ENCODE data around the gene CERS5.
"Not testable (repeated sequence)": the region's sequence is repeated elsewhere in the genome, so short reads cannot be mapped to it uniquely, and the experiment has no call there.

The CERS5 gene

GRCh38 chr12:50099302-50100008 lies 67.7 kb downstream of the CERS5 start:
- Histone ChIP-seq H3K9me3 (replicated peaks; ENCODE audit: low read length) (no peaks in the 10 kb centered on the region), H3K36me3 (ENCODE audit: insufficient read depth, low read length) (peaks cover 52% of the 10 kb centered on the region), H3K27me3 (ENCODE audit: control insufficient read depth, insufficient read depth, low read length) (no peaks in the 10 kb centered on the region), H3K4me3 (ENCODE audit: low read length) (no peak overlapping the region), H3K4me2 (ENCODE audit: low read length) (no peak overlapping the region), H3K9ac (ENCODE audit: low read depth, low read length) (no peak overlapping the region), H3K4me1 (ENCODE audit: control insufficient read depth, insufficient read depth, low read length) (peaks cover 19% of the 10 kb centered on the region)

DNA sequence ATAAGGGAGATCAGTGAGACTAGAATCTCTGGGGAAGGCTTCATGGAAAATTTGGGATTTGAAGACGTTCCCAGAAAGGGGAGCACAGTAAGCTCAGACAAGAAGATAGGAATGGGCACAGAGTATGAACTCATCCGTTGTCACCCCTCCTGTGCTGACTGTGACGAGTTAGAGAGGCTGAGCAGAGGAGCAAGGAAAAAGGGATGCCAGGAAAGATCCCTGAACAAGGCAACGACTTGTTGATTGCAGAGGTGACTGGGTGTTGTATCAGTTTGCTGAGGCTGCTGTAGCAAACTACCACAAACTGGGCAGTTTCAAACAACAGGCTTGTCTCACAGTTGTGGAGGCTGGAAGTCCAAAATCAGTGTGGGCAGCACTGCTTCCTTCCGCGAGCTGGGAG lies 69.2 kb downstream of the CERS5 start:
- H3K4me3 ChIP-seq (ENCODE audit: low read length) = no peak overlapping the region
- peaks cover 64% of the 10 kb centered on the region for H3K36me3 ChIP-seq (ENCODE audit: insufficient read depth, low read length)
- no peak overlapping the region for H3K4me2 ChIP-seq (ENCODE audit: low read length)
- H3K9me3 ChIP-seq (replicated peaks; ENCODE audit: low read length) = no peaks in the 10 kb centered on the region
- peaks cover 11% of the 10 kb centered on the region for H3K4me1 ChIP-seq (ENCODE audit: control insufficient read depth, insufficient read depth, low read length)
- H3K27me3 ChIP-seq (ENCODE audit: control insufficient read depth, insufficient read depth, low read length) = no peaks in the 10 kb centered on the region
- no peak overlapping the region for H3K9ac ChIP-seq (ENCODE audit: low read depth, low read length)

- H3K4me1 ChIP-seq (ENCODE audit: control insufficient read depth, insufficient read depth, low read length) = peaks cover 25% of the 10 kb centered on the region
- no peak overlapping the region for H3K4me2 ChIP-seq (ENCODE audit: low read length)
- no peak overlapping the region for H3K4me3 ChIP-seq (ENCODE audit: low read length)
- H3K9ac ChIP-seq (ENCODE audit: low read depth, low read length) = no peak overlapping the region
- H3K27me3 ChIP-seq (ENCODE audit: control insufficient read depth, insufficient read depth, low read length) = no peaks in the 10 kb centered on the region
- peaks cover 61% of the 10 kb centered on the region for H3K36me3 ChIP-seq (ENCODE audit: insufficient read depth, low read length)
- no peaks in the 10 kb centered on the region for H3K9me3 ChIP-seq (replicated peaks; ENCODE audit: low read length)
Measured at GRCh38 chr12:50090391-50090790, 76.8 kb downstream of the CERS5 start.

DNA sequence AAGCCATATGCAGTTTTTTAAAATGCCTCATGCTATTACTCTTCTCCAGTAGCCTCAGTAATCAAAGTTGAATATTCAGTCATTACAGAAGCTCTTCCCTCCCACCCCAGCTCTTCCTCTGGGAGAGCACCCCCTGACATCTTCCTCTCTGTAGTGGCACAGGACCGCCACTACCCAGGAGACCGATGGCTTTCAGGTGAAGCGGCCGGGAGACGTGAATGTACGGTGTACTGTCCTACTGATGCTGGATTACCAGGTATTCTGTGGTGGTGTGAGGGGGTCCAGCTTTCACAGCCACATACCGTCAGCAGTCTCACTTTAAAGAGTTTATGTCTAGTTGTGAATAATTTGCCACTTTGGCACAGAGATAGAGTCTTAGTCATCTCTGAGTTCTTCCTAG lies 77.4 kb downstream of the CERS5 start:
- Histone ChIP-seq H3K9me3 (replicated peaks; ENCODE audit: low read length) (no peaks in the 10 kb centered on the region), H3K36me3 (ENCODE audit: insufficient read depth, low read length) (peaks cover 58% of the 10 kb centered on the region), H3K9ac (ENCODE audit: low read depth, low read length) (no peak overlapping the region), H3K4me2 (ENCODE audit: low read length) (no peak overlapping the region), H3K27me3 (ENCODE audit: control insufficient read depth, insufficient read depth, low read length) (no peaks in the 10 kb centered on the region), H3K4me1 (ENCODE audit: control insufficient read depth, insufficient read depth, low read length) (peaks cover 25% of the 10 kb centered on the region), H3K4me3 (ENCODE audit: low read length) (no peak overlapping the region)

DNA sequence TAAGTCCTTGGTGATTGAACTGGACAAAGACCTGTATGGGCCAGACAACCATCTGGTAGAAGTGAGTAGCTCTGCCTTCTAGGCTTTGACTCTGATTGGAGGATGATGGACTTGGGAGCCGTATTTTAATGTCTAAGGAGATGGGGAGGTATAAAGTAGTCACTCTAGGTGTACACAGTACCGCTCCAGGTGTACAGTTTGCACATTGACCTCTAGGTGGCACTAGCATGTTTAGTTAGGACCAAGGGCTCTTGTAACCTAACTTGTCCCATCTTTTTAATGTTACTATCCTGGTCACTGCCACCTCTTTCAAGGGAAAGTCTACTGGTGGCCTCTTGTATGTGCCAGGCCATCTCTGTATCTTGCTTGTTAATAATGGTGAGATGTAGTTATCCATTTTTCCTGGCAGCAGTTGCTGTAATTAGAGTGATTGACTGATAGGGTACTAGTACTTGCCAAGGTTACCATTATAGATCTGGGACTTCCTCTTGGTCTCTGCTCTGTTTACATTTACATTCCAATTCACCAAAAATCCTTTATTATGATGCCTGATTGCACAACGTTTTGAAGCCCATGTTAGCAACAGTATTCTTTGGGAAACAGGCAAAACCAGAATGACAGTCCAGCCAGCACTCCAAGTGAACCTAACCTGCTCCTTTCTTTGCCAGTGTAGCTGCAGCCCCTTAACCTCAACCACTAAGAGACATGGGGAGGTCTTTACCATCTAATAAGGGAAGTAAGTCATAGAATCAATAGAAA lies 78.4 kb downstream of the CERS5 start:
- H3K4me2 ChIP-seq (ENCODE audit: low read length) = peak overlapping the region; percentile 45
- H3K27me3 ChIP-seq (ENCODE audit: control insufficient read depth, insufficient read depth, low read length) = no peaks in the 10 kb centered on the region
- peaks cover 25% of the 10 kb centered on the region for H3K4me1 ChIP-seq (ENCODE audit: control insufficient read depth, insufficient read depth, low read length)
- H3K4me3 ChIP-seq (ENCODE audit: low read length) = peak overlapping the region; percentile 14
- peak overlapping the region; percentile 47 for H3K9ac ChIP-seq (ENCODE audit: low read depth, low read length)
- H3K9me3 ChIP-seq (replicated peaks; ENCODE audit: low read length) = no peaks in the 10 kb centered on the region
- peaks cover 48% of the 10 kb centered on the region for H3K36me3 ChIP-seq (ENCODE audit: insufficient read depth, low read length)

DNA sequence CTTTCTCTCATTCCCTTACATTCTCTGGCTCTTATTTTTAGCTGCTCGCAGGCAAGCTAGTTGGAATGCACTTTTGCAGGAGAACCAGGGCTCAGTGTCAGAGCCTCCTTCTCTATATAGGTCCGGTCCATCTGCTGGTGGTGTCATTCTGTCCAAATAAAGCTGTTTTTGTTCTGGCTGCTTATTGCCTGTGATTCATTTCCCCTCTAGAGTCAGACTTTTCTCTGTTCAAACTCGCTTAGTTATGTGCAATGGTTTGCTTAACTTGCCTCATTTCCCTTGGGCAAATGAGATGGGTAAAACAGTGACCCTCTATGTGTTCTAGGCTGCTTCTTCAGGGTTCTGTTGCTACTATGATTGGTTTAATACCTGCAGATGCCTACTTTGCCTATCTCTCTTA lies 79.2 kb downstream of the CERS5 start:
- H3K4me3 ChIP-seq (ENCODE audit: low read length) = peak overlapping the region; percentile 14
- H3K36me3 ChIP-seq (ENCODE audit: insufficient read depth, low read length) = peaks cover 43% of the 10 kb centered on the region
- no peaks in the 10 kb centered on the region for H3K27me3 ChIP-seq (ENCODE audit: control insufficient read depth, insufficient read depth, low read length)
- peak overlapping the region; percentile 47 for H3K9ac ChIP-seq (ENCODE audit: low read depth, low read length)
- peaks cover 25% of the 10 kb centered on the region for H3K4me1 ChIP-seq (ENCODE audit: control insufficient read depth, insufficient read depth, low read length)
- no peaks in the 10 kb centered on the region for H3K9me3 ChIP-seq (replicated peaks; ENCODE audit: low read length)
- peak overlapping the region; percentile 45 for H3K4me2 ChIP-seq (ENCODE audit: low read length)

- Histone ChIP-seq H3K36me3 (ENCODE audit: insufficient read depth, low read length) (peaks cover 43% of the 10 kb centered on the region), H3K27me3 (ENCODE audit: control insufficient read depth, insufficient read depth, low read length) (no peaks in the 10 kb centered on the region), H3K4me1 (ENCODE audit: control insufficient read depth, insufficient read depth, low read length) (peaks cover 25% of the 10 kb centered on the region), H3K4me2 (ENCODE audit: low read length) (no peak overlapping the region), H3K9ac (ENCODE audit: low read depth, low read length) (no peak overlapping the region), H3K4me3 (ENCODE audit: low read length) (no peak overlapping the region), H3K9me3 (replicated peaks; ENCODE audit: low read length) (no peaks in the 10 kb centered on the region)
Measured at GRCh38 chr12:50087151-50087550, 80.0 kb downstream of the CERS5 start.

GRCh38 chr12:50086148-50086547 lies 81.0 kb downstream of the CERS5 start:
- Histone ChIP-seq H3K27me3 (ENCODE audit: control insufficient read depth, insufficient read depth, low read length) (no peaks in the 10 kb centered on the region), H3K4me2 (ENCODE audit: low read length) (peak overlapping the region; percentile 81), H3K36me3 (ENCODE audit: insufficient read depth, low read length) (peaks cover 38% of the 10 kb centered on the region), H3K9me3 (replicated peaks; ENCODE audit: low read length) (no peaks in the 10 kb centered on the region), H3K9ac (ENCODE audit: low read depth, low read length) (peak overlapping the region; percentile 40), H3K4me3 (ENCODE audit: low read length) (peak overlapping the region; percentile 96), H3K4me1 (ENCODE audit: control insufficient read depth, insufficient read depth, low read length) (peaks cover 25% of the 10 kb centered on the region)

DNA sequence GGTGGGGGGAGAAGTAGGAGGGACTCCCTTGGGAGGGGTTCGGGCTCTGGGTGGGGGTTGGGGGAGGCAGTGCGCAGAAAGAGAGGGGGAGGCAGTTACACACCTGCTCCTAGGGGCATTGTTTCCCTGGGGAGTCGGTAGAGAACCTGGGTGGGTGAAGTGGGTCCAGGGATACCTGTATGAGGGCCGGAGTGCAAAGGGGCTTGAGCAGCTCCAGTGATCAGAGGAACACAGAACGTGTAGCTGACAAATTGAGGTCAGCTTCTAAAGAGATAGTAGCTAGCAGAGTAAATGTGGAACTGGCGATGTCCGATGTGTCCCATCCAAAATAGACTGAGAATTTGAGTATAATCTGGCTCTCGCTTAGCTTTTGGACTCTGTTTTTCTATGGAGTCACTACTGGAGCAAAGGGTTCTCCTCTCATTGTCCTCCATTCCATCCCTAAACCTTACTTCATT lies 81.5 kb downstream of the CERS5 start:
- H3K4me2 ChIP-seq (ENCODE audit: low read length) = peak overlapping the region; percentile 81
- no peaks in the 10 kb centered on the region for H3K27me3 ChIP-seq (ENCODE audit: control insufficient read depth, insufficient read depth, low read length)
- H3K36me3 ChIP-seq (ENCODE audit: insufficient read depth, low read length) = peaks cover 35% of the 10 kb centered on the region
- H3K4me1 ChIP-seq (ENCODE audit: control insufficient read depth, insufficient read depth, low read length) = peaks cover 25% of the 10 kb centered on the region
- H3K9me3 ChIP-seq (replicated peaks; ENCODE audit: low read length) = no peaks in the 10 kb centered on the region
- peak overlapping the region; percentile 96 for H3K4me3 ChIP-seq (ENCODE audit: low read length)
- H3K9ac ChIP-seq (ENCODE audit: low read depth, low read length) = peak overlapping the region; percentile 40

DNA sequence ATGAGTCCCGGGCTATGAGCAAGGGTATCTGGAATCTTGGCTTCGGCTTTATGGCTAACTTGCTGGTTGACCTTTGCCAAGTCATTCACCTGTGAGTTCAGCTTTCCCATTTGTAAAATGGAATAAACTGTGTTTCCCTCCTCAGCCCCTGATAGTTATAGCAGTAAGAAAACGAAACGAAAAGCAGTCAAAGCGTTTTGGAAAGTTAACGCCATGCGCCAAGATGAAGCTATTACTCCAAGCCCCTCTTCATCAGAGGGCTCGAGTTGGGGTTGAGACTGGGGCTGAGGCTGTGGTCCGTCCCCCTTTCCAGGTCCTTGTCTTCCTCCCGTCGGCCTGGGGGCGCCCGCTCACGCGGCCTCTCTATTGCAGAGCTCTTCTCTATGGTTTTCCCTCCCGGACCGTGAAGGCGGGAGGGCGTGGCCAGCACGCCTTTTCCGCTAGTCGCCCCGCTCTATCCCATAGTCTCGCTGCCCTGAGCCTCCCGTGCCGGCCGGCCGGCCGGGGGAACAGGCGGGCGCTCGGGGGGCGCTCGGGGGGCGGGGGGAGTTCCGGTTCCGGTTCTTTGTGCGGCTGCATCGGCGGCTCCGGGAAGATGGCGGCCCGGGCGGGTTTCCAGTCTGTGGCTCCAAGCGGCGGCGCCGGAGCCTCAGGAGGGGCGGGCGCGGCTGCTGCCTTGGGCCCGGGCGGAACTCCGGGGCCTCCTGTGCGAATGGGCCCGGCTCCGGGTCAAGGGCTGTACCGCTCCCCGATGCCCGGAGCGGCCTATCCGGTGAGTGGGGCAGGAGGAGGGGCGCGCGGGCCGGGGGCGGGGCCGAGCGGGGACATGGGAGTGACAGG lies 82.2 kb downstream of the CERS5 start, which contains the start of gene SMARCD1:
TSS of gene SMARCD1 (plus strand) at position 568 of the 840 bp plus-strand sequence. CDS start at position 596, 28 bp downstream.
- H3K9me3 ChIP-seq (replicated peaks; ENCODE audit: low read length) = no peaks in the 10 kb centered on the region
- peaks cover 25% of the 10 kb centered on the region for H3K4me1 ChIP-seq (ENCODE audit: control insufficient read depth, insufficient read depth, low read length)
- H3K9ac ChIP-seq (ENCODE audit: low read depth, low read length) = peak within 1 kb of the TSS; percentile 91
- H3K4me2 ChIP-seq (ENCODE audit: low read length) = peak within 1 kb of the TSS; percentile 97
- no peaks in the 10 kb centered on the region for H3K27me3 ChIP-seq (ENCODE audit: control insufficient read depth, insufficient read depth, low read length)
- peaks cover 30% of the 10 kb centered on the region for H3K36me3 ChIP-seq (ENCODE audit: insufficient read depth, low read length)
- peak within 1 kb of the TSS; percentile 96 for H3K4me3 ChIP-seq (ENCODE audit: low read length)

DNA sequence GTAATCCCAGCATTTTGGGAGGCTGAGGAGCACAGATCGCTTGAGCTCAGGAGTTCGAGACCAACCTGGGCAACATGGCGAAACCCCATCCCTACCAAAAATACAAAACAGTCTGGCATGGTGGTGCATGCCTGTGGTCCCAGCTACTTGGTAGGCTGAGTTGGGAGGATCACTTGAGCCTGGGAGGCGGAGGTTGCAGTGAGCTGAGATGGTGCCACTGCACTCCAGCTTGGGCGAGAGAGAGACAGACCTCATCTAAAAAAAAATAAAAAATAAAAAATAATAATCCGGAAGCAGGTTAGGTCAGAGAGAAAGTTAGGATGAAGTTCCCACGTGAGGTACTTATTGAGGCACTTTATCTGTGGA lies 82.8 kb downstream of the CERS5 start:
- H3K4me2 ChIP-seq (ENCODE audit: low read length) = peak overlapping the region; percentile 97
- H3K4me3 ChIP-seq (ENCODE audit: low read length) = peak overlapping the region; percentile 96
- H3K9ac ChIP-seq (ENCODE audit: low read depth, low read length) = peak overlapping the region; percentile 91
- H3K36me3 ChIP-seq (ENCODE audit: insufficient read depth, low read length) = peaks cover 24% of the 10 kb centered on the region
- not testable (repeated sequence) for H3K9me3 ChIP-seq (replicated peaks; ENCODE audit: low read length); H3K27me3 ChIP-seq (ENCODE audit: control insufficient read depth, insufficient read depth, low read length)
- peaks cover 25% of the 10 kb centered on the region for H3K4me1 ChIP-seq (ENCODE audit: control insufficient read depth, insufficient read depth, low read length)
